OCI-LY1 (cell line): ENCODE measurements around the gene MON2.
"Not testable (repeated sequence)": the region's sequence is repeated elsewhere in the genome, so short reads cannot be mapped to it uniquely, and the experiment has no call there.

ENCODE experiments used
- H2AFZ ChIP-seq: fragments of 200-600 bp; sonication (generic), shearing (Covaris generic); 2 replicates; pipeline ENCODE4 v1.6.0; 2014; ENCODE audit warnings: antibody characterized with exemption, mild to moderate bottlenecking, low read length
- H3F3A ChIP-seq: fragments of 200-600 bp; sonication (generic), shearing (Covaris generic); 2 replicates; pipeline ENCODE4 v1.6.0; 2014; ENCODE audit warnings: mild to moderate bottlenecking, antibody characterized with exemption, low read length, moderate library complexity; ENCODE audit not compliant: insufficient read depth
- H3K27ac ChIP-seq: fragments of 200-600 bp; sonication (generic); 2 replicates; pipeline ENCODE4 v1.5.1; 2014; ENCODE audit warnings: low read length, mixed run types, mild to moderate bottlenecking, low read depth; ENCODE audit not compliant: poor library complexity, severe bottlenecking
- H3K27me3 ChIP-seq: fragments of 200-600 bp; sonication (generic); 2 replicates; pipeline ENCODE4 v1.6.0; 2014; ENCODE audit warnings: antibody characterized with exemption, mild to moderate bottlenecking, low read length, moderate library complexity; ENCODE audit not compliant: insufficient read depth
- H3K36me3 ChIP-seq: fragments of 200-600 bp; sonication (generic); 2 replicates; pipeline ENCODE4 v1.6.1; 2014; ENCODE audit warnings: mild to moderate bottlenecking, antibody characterized with exemption, low read length, moderate library complexity, mixed read lengths; ENCODE audit not compliant: insufficient read depth
- H3K4me1 ChIP-seq: fragments of 200-600 bp; sonication (generic); 2 replicates; pipeline ENCODE4 v1.5.1; 2014; ENCODE audit warnings: mild to moderate bottlenecking, low read length, moderate library complexity; ENCODE audit not compliant: insufficient read depth, severe bottlenecking
- H3K4me2 ChIP-seq: fragments of 200-600 bp; sonication (generic), shearing (Covaris generic); 2 replicates; pipeline ENCODE4 v1.6.1; 2014; ENCODE audit warnings: low read length
- H3K4me3 ChIP-seq: fragments of 200-600 bp; sonication (generic); 2 replicates; pipeline ENCODE4 v1.5.1; 2014; ENCODE audit warnings: low read length, low read depth, mild to moderate bottlenecking, mixed read lengths; ENCODE audit not compliant: poor library complexity, severe bottlenecking
- H3K79me2 ChIP-seq: fragments of 200-600 bp; shearing (Covaris generic); 2 replicates; pipeline ENCODE4 v1.6.1; 2016; ENCODE audit warnings: mixed run types, low read length, mixed read lengths; ENCODE audit not compliant: insufficient read depth
- H3K9ac ChIP-seq: fragments of 200-600 bp; sonication (generic), shearing (Covaris generic); 2 replicates; pipeline ENCODE4 v1.6.1; 2014; ENCODE audit warnings: mild to moderate bottlenecking, low read length, mixed read lengths
- H3K9me2 ChIP-seq: fragments of 200-600 bp; sonication (generic), shearing (Covaris generic); 2 replicates; pipeline ENCODE4 v1.6.1; 2014; ENCODE audit warnings: low read depth, mild to moderate bottlenecking, low read length, mixed read lengths
- H3K9me3 ChIP-seq: fragments of 200-600 bp; shearing (Covaris generic); 2 replicates; pipeline ENCODE4 v1.6.1; 2014; ENCODE audit warnings: low read length, mixed read lengths
- H4K20me1 ChIP-seq: fragments of 200-600 bp; sonication (generic), shearing (Covaris generic); 2 replicates; pipeline ENCODE4 v1.6.0; 2016; ENCODE audit warnings: mild to moderate bottlenecking, low read length; ENCODE audit not compliant: insufficient read depth
- CTCF ChIP-seq: fragments of 200-600 bp; sonication (generic), shearing (Covaris generic); IDR thresholded peaks from 2 replicates; pipeline ENCODE4 v1.5.1; 2017; ENCODE audit warnings: mild to moderate bottlenecking, antibody characterized with exemption, low read length, moderate library complexity, mixed read lengths
- EZH2 ChIP-seq: fragments of 200-600 bp; sonication (generic), shearing (Covaris generic); IDR thresholded peaks from 2 replicates; pipeline ENCODE4 v1.8.0; 2017; ENCODE audit warnings: borderline replicate concordance, mixed run types, mild to moderate bottlenecking, antibody characterized with exemption, low read length, moderate library complexity, mixed read lengths

Gene MON2

GRCh38 chr12:62463252-62463651 lies 3.4 kb upstream of the MON2 start:
- H3K36me3 ChIP-seq, H3K27ac ChIP-seq, H3F3A ChIP-seq, H3K9me2 ChIP-seq, H3K27me3 ChIP-seq, H3K4me2 ChIP-seq, H3K9ac ChIP-seq, H3K4me3 ChIP-seq, H2AFZ ChIP-seq, H4K20me1 ChIP-seq: not testable (repeated sequence)
- Histone ChIP-seq H3K79me2 (peaks cover 15% of the 10 kb centered on the region), H3K4me1 (peaks cover 15% of the 10 kb centered on the region), H3K9me3 (peaks cover 14% of the 10 kb centered on the region)

- peak overlapping the region; percentile 66 for H2AFZ ChIP-seq
- peak overlapping the region; percentile 71 for H3K9ac ChIP-seq
- H3K27ac ChIP-seq: peak overlapping the region; percentile 53
- H4K20me1 ChIP-seq: no peaks in the 10 kb centered on the region
- H3K36me3 ChIP-seq: no peaks in the 10 kb centered on the region
- H3K9me2 ChIP-seq: no peaks in the 10 kb centered on the region
- H3F3A ChIP-seq: no peaks in the 10 kb centered on the region
- TF ChIP-seq CTCF (no peak), EZH2 (no peak)
- H3K4me3 ChIP-seq: peak overlapping the region; percentile 91
- H3K27me3 ChIP-seq: no peaks in the 10 kb centered on the region
- H3K9me3 ChIP-seq: peaks cover 14% of the 10 kb centered on the region
- H3K79me2 ChIP-seq: peaks cover 39% of the 10 kb centered on the region
- H3K4me2 ChIP-seq: peak overlapping the region; percentile 100
- peaks cover 28% of the 10 kb centered on the region for H3K4me1 ChIP-seq
Measured at GRCh38 chr12:62466018-62466593, 520 bp upstream of the MON2 start.

DNA sequence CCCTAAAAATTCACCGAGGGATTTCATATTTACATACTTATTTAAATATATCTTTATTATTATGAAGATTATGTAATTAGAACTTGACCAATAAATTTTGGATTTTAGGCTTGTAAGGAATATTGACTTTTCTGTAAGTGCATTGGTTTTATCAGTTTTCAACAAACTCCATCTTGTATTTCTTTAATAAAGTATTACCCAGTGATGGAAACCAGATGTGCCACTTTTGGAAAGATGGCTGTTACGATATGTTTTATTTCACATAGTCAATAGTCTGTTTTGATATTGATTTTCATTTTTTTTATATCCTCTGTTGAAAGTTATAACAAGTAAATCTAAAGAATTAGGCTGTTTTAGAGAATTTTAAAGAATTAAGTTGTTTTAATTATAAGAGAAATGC lies 1.8 kb downstream of the MON2 start:
- Histone ChIP-seq H3K27ac (no peak overlapping the region), H3K9ac (peak overlapping the region; percentile 45; the same call in 1 of the 2 replicates), H3K36me3 (peaks cover 9% of the 10 kb centered on the region; the same call in 1 of the 2 replicates), H2AFZ (no peak overlapping the region), H3K4me3 (peak overlapping the region; percentile 91), H3K4me1 (peaks cover 28% of the 10 kb centered on the region), H3K27me3 (no peaks in the 10 kb centered on the region), H3F3A (no peaks in the 10 kb centered on the region), H3K9me3 (peaks cover 5% of the 10 kb centered on the region), H3K4me2 (peak overlapping the region; percentile 100), H3K79me2 (peaks cover 39% of the 10 kb centered on the region), H3K9me2 (no peaks in the 10 kb centered on the region), H4K20me1 (no peaks in the 10 kb centered on the region)
- no peak for TF ChIP-seq CTCF
- no peak for TF ChIP-seq EZH2

- no peaks in the 10 kb centered on the region for H4K20me1 ChIP-seq
- no peak overlapping the region for H2AFZ ChIP-seq
- no peaks in the 10 kb centered on the region for H3K9me2 ChIP-seq
- no peak for TF ChIP-seq CTCF
- no peak for TF ChIP-seq EZH2
- peaks cover 28% of the 10 kb centered on the region for H3K4me1 ChIP-seq
- no peaks in the 10 kb centered on the region for H3F3A ChIP-seq
- H3K27me3 ChIP-seq: no peaks in the 10 kb centered on the region
- H3K27ac ChIP-seq: no peak overlapping the region
- peak overlapping the region; percentile 91 for H3K4me3 ChIP-seq
- peaks cover 9% of the 10 kb centered on the region; the same call in 1 of the 2 replicates for H3K36me3 ChIP-seq
- H3K79me2 ChIP-seq: peaks cover 39% of the 10 kb centered on the region
- peak overlapping the region; percentile 45; the same call in 1 of the 2 replicates for H3K9ac ChIP-seq
- peaks cover 2% of the 10 kb centered on the region; the same call in 1 of the 2 replicates for H3K9me3 ChIP-seq
- H3K4me2 ChIP-seq: peak overlapping the region; percentile 100
Measured at GRCh38 chr12:62468935-62469334, 2.3 kb downstream of the MON2 start.
